Measurements from ENCODE around the gene GALM.
"Not testable (repeated sequence)": the region's sequence is repeated elsewhere in the genome, so short reads cannot be mapped to it uniquely, and the experiment has no call there.

The GALM gene

DNA sequence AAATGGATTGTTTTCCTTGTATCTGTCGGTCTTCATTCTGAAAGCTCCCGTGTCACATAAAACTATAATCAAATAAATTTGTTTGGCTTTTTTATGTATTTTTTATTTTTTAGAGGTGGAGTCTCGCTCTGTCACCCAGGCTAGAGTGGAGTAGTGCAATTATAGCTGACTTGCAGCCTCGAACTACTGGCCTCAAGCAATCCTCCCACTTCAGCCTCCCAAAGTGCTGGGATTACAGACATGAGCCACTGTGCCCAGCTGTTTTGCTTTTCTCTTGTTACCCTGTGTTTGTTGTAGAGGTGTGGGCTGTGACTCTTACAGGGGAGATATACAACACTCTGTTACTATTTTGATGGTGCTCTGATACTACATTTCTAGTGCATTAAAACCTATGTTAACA is 2.2 kb downstream of the GALM start:
- Histone ChIP-seq H3K36me3 (ENCODE audit: control insufficient read depth in 1 of 2, insufficient read depth in 2 of 2, low read length in 2 of 2) (no peaks in the 10 kb centered on the region), H3K4me1 (ENCODE audit: control insufficient read depth in 1 of 2, insufficient read depth in 2 of 2, low read length in 2 of 2) (peaks cover 6 to 16% of the 10 kb centered on the region in 2 donors), H3K9me3 (ENCODE audit: control insufficient read depth in 1 of 2, low read length in 2 of 2) (no peaks in the 10 kb centered on the region), H3K27ac (ENCODE audit: low read length) (no peak overlapping the region), H3K27me3 (ENCODE audit: low read depth, low read length) (no peaks in the 10 kb centered on the region), H3K4me3 (ENCODE audit: low read depth in 1 of 2, low read length in 2 of 2) (peak overlapping the region in 1 of 2 donors; percentile 23)

DNA sequence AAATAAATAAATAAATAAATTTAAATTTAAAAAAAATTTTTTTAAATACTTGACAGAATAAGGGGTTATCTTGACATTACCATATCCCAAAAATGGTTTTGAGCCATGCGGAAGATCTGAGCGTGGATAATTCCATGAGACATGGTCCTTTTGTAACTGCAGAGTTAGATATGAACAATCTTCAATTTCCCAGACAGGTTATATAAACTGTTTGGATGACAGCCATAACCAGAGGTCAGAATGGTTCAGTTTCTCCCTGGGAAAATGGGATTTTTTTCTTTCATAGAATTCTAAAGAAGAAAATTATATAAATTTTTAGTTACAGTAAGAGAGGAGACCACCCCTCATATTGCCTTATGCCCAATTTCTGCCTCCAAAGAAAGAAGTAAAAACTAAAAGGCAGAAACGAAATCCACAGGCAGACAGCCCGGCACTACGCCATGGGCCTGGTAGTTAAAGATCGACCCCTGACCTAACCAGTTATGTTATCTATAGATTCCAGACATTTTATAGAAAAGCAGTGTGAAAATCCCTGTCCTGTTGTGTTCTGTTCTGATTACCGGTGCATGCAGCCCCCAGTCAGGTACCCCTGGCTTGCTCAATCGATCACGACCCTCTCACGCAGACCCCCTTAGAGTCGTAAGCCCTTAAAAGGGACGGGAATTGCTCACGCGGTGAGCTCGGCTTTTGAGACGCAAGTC is 3.0 kb downstream of the GALM start:
- H3K36me3 ChIP-seq (ENCODE audit: control insufficient read depth in 1 of 2, insufficient read depth in 2 of 2, low read length in 2 of 2), result no peaks in the 10 kb centered on the region
- H3K4me3 ChIP-seq (ENCODE audit: low read depth in 1 of 2, low read length in 2 of 2), result no peak overlapping the region
- H3K27ac ChIP-seq (ENCODE audit: low read length), result no peak overlapping the region
- no peaks in the 10 kb centered on the region for H3K27me3 ChIP-seq (ENCODE audit: low read depth, low read length)
- peaks cover 6 to 16% of the 10 kb centered on the region in 2 donors for H3K4me1 ChIP-seq (ENCODE audit: control insufficient read depth in 1 of 2, insufficient read depth in 2 of 2, low read length in 2 of 2)
- no peaks in the 10 kb centered on the region for H3K9me3 ChIP-seq (ENCODE audit: control insufficient read depth in 1 of 2, low read length in 2 of 2)

GRCh38 chr2:38671303-38671702 is 5.4 kb downstream of the GALM start:
- no peak overlapping the region for H3K27ac ChIP-seq (ENCODE audit: low read length)
- H3K9me3 ChIP-seq (ENCODE audit: control insufficient read depth in 1 of 2, low read length in 2 of 2), result no peaks in the 10 kb centered on the region
- H3K27me3 ChIP-seq (ENCODE audit: low read depth, low read length), result no peaks in the 10 kb centered on the region
- peaks cover 6 to 16% of the 10 kb centered on the region in 2 donors for H3K4me1 ChIP-seq (ENCODE audit: control insufficient read depth in 1 of 2, insufficient read depth in 2 of 2, low read length in 2 of 2)
- H3K4me3 ChIP-seq (ENCODE audit: low read depth in 1 of 2, low read length in 2 of 2), result no peak overlapping the region
- H3K36me3 ChIP-seq (ENCODE audit: control insufficient read depth in 1 of 2, insufficient read depth in 2 of 2, low read length in 2 of 2), result peaks cover 6% of the 10 kb centered on the region in 2 donors

- no peaks in the 10 kb centered on the region for H3K27me3 ChIP-seq (ENCODE audit: low read depth, low read length)
- H3K9me3 ChIP-seq (ENCODE audit: control insufficient read depth in 1 of 2, low read length in 2 of 2), result no peaks in the 10 kb centered on the region
- H3K4me3 ChIP-seq (ENCODE audit: low read depth in 1 of 2, low read length in 2 of 2), result no peak overlapping the region
- H3K36me3 ChIP-seq (ENCODE audit: control insufficient read depth in 1 of 2, insufficient read depth in 2 of 2, low read length in 2 of 2), result peaks cover 6 to 10% of the 10 kb centered on the region in 2 donors
- peaks cover 2 to 12% of the 10 kb centered on the region in 2 donors for H3K4me1 ChIP-seq (ENCODE audit: control insufficient read depth in 1 of 2, insufficient read depth in 2 of 2, low read length in 2 of 2)
- no peak overlapping the region for H3K27ac ChIP-seq (ENCODE audit: low read length)
These were observed 6.0 kb downstream of the GALM start for GRCh38 chr2:38671946-38672345.

DNA sequence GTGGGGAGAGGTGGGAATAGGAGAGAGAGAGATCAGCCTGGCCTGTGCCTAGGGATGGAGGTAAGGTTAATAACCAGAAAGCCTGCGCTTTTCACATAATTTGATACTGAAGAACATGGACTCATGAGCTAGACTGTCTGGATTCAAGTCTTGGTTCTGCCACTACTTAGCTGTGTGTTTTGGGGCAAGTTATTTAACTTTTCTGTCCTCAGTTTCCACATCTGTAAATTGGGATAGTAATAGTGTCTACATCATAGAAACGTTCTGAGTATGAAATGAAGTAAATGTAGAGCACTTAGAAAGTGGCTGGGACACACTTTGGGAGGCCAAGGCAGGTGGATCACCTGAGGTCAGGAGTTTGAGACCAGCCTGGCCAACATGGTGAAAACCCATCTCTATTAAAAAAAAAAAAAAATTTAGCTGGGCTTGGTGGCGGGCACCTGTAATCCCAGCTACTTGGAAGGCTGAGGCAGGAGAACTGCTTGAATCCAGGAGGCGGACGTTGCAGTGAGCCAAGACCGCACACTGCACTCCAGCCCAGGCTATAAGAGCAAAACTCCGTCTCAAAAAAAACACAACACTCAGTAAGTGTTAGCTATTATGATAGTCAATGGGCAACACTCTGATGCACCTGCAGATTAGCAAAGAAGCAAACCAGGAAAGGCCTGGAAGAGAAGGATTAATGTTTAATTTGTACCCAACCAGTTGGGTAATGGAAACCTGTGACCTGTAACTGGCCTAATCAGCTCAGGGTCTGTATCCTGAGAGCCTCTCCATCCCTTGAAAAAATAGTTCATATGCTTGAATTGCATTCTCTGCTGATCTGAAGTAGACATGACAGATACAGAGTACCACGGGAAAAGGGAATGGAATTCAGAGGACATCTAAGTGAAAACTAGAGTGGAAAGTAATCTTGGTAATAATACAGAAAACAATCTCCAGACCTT is 6.8 kb downstream of the GALM start:
- peaks cover 12 to 18% of the 10 kb centered on the region in 2 donors for H3K36me3 ChIP-seq (ENCODE audit: control insufficient read depth in 1 of 2, insufficient read depth in 2 of 2, low read length in 2 of 2)
- H3K4me1 ChIP-seq (ENCODE audit: control insufficient read depth in 1 of 2, insufficient read depth in 2 of 2, low read length in 2 of 2), result peaks cover 0 to 7% of the 10 kb centered on the region in 2 donors
- H3K27ac ChIP-seq (ENCODE audit: low read length), result no peak overlapping the region
- H3K4me3 ChIP-seq (ENCODE audit: low read depth in 1 of 2, low read length in 2 of 2), result no peak overlapping the region
- H3K9me3 ChIP-seq (ENCODE audit: control insufficient read depth in 1 of 2, low read length in 2 of 2), result no peaks in the 10 kb centered on the region
- H3K27me3 ChIP-seq (ENCODE audit: low read depth, low read length), result no peaks in the 10 kb centered on the region

- Histone ChIP-seq H3K9me3 (ENCODE audit: control insufficient read depth in 1 of 2, low read length in 2 of 2) (no peaks in the 10 kb centered on the region), H3K36me3 (ENCODE audit: control insufficient read depth in 1 of 2, insufficient read depth in 2 of 2, low read length in 2 of 2) (peaks cover 25 to 43% of the 10 kb centered on the region in 2 donors), H3K4me1 (ENCODE audit: control insufficient read depth in 1 of 2, insufficient read depth in 2 of 2, low read length in 2 of 2) (no peaks in the 10 kb centered on the region), H3K27ac (ENCODE audit: low read length) (no peak overlapping the region), H3K4me3 (ENCODE audit: low read depth in 1 of 2, low read length in 2 of 2) (no peak overlapping the region), H3K27me3 (ENCODE audit: low read depth, low read length) (no peaks in the 10 kb centered on the region)
These were observed 10.8 kb downstream of the GALM start for GRCh38 chr2:38676681-38677080.

DNA sequence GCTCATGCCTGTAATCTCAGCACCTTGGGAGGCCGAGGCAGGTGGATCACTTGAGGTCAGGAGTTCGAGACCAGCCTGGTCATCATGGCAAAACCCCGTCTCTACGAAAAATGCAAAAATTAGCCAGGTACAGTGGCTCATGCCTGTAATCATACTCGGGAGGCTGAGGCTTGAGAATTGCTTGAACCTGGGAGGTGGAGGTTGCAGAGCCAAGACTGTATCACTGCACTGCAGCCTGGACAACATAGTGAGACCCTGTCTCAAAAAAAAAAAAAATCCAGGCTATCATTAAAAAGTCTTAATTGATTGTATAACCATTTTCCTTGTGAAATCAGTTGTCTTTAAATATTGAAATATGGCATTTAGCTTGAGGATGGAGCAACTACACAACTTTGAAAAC is 15.0 kb downstream of the GALM start:
- not testable (repeated sequence) for H3K27ac ChIP-seq (ENCODE audit: low read length); H3K27me3 ChIP-seq (ENCODE audit: low read depth, low read length); H3K4me3 ChIP-seq (ENCODE audit: low read depth in 1 of 2, low read length in 2 of 2); H3K9me3 ChIP-seq (ENCODE audit: control insufficient read depth in 1 of 2, low read length in 2 of 2); H3K4me1 ChIP-seq (ENCODE audit: control insufficient read depth in 1 of 2, insufficient read depth in 2 of 2, low read length in 2 of 2)
- peaks cover 30 to 51% of the 10 kb centered on the region in 2 donors for H3K36me3 ChIP-seq (ENCODE audit: control insufficient read depth in 1 of 2, insufficient read depth in 2 of 2, low read length in 2 of 2)

- H3K27me3 ChIP-seq (ENCODE audit: low read depth, low read length), result no peaks in the 10 kb centered on the region
- no peak overlapping the region for H3K27ac ChIP-seq (ENCODE audit: low read length)
- no peak overlapping the region for H3K4me3 ChIP-seq (ENCODE audit: low read depth in 1 of 2, low read length in 2 of 2)
- H3K9me3 ChIP-seq (ENCODE audit: control insufficient read depth in 1 of 2, low read length in 2 of 2), result no peaks in the 10 kb centered on the region
- no peaks in the 10 kb centered on the region for H3K4me1 ChIP-seq (ENCODE audit: control insufficient read depth in 1 of 2, insufficient read depth in 2 of 2, low read length in 2 of 2)
- peaks cover 26 to 47% of the 10 kb centered on the region in 2 donors for H3K36me3 ChIP-seq (ENCODE audit: control insufficient read depth in 1 of 2, insufficient read depth in 2 of 2, low read length in 2 of 2)
These were observed 16.2 kb downstream of the GALM start for GRCh38 chr2:38682008-38682575.

DNA sequence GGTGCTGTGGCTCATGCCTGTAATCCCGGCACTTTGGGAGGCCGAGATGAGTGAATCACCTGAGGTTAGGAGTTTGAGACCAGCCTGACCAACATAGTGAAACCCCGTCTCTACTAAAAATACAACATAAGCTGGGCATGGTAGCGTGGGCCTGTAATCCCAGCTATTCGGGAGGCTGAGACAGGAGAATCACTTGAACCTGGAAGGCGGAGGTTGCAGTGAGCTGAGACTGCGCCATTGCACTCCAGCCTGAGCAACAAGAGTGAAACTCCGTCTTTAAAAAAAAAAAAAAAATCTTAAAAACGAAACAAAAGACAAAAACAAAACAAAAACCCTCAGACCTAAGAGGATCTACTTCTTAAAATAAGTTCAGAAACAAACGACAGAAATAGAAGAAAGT is 16.7 kb downstream of the GALM start:
- H3K4me1 ChIP-seq (ENCODE audit: control insufficient read depth in 1 of 2, insufficient read depth in 2 of 2, low read length in 2 of 2); H3K9me3 ChIP-seq (ENCODE audit: control insufficient read depth in 1 of 2, low read length in 2 of 2); H3K27ac ChIP-seq (ENCODE audit: low read length); H3K27me3 ChIP-seq (ENCODE audit: low read depth, low read length); H3K4me3 ChIP-seq (ENCODE audit: low read depth in 1 of 2, low read length in 2 of 2): not testable (repeated sequence)
- H3K36me3 ChIP-seq (ENCODE audit: control insufficient read depth in 1 of 2, insufficient read depth in 2 of 2, low read length in 2 of 2), result peaks cover 21 to 43% of the 10 kb centered on the region in 2 donors

DNA sequence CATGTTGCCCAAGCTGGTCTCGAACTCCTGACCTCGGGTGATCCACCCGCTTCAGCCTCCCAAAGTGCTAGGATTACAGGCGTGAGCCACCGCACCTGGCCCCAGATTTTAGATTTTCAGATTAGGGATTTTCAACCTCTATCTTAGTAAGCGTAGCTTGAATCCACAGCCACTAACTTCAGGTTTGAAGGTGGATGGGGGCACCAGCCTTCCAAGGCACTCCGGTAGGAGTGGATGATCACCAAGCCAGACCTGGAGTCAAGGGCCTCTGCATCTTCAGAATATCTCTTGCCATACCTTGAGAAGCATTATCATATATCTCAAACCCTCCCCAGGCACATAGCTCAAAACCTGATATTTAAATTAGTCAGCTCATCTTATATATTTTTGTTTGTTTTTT is 17.9 kb downstream of the GALM start:
- H3K9me3 ChIP-seq (ENCODE audit: control insufficient read depth in 1 of 2, low read length in 2 of 2), result no peaks in the 10 kb centered on the region
- peaks cover 20 to 41% of the 10 kb centered on the region in 2 donors for H3K36me3 ChIP-seq (ENCODE audit: control insufficient read depth in 1 of 2, insufficient read depth in 2 of 2, low read length in 2 of 2)
- H3K27me3 ChIP-seq (ENCODE audit: low read depth, low read length), result no peaks in the 10 kb centered on the region
- no peak overlapping the region for H3K27ac ChIP-seq (ENCODE audit: low read length)
- H3K4me3 ChIP-seq (ENCODE audit: low read depth in 1 of 2, low read length in 2 of 2), result no peak overlapping the region
- H3K4me1 ChIP-seq (ENCODE audit: control insufficient read depth in 1 of 2, insufficient read depth in 2 of 2, low read length in 2 of 2), result no peaks in the 10 kb centered on the region

GRCh38 chr2:38685116-38685735 is 19.3 kb downstream of the GALM start:
- Histone ChIP-seq H3K27me3 (ENCODE audit: low read depth, low read length) (no peaks in the 10 kb centered on the region), H3K9me3 (ENCODE audit: control insufficient read depth in 1 of 2, low read length in 2 of 2) (no peaks in the 10 kb centered on the region), H3K27ac (ENCODE audit: low read length) (no peak overlapping the region), H3K36me3 (ENCODE audit: control insufficient read depth in 1 of 2, insufficient read depth in 2 of 2, low read length in 2 of 2) (peaks cover 19 to 34% of the 10 kb centered on the region in 2 donors), H3K4me1 (ENCODE audit: control insufficient read depth in 1 of 2, insufficient read depth in 2 of 2, low read length in 2 of 2) (no peaks in the 10 kb centered on the region), H3K4me3 (ENCODE audit: low read depth in 1 of 2, low read length in 2 of 2) (no peak overlapping the region)
